Heart right ventricle (tissue), 16 donors: Measurements from ENCODE around the gene TCIRG1. TPM values are rescaled to one million over a fixed set of nuclear protein-coding genes. Genes with fewer than 3 reads are reported as not detected.
A peak's percentile ranks its signal among the peaks of the same experiment; 100 is the strongest.

ENCODE experiments used
- ATAC-seq, 8 donors: fragments of 200-7000 bp; cut with Tn5 transposase; one replicate each; pipeline ENCODE4 v1.9.1; 2020; ENCODE audit warnings: mild to moderate bottlenecking in 8 of 8, moderate library complexity in 8 of 8, moderate number of reproducible peaks in 1 of 8
- DNase-seq, 2 donors: peaks; one replicate each; pipeline ENCODE4 v3.0.0-alpha.2; 2020
- H3K27ac ChIP-seq, 10 donors: fragments of 200-600 bp; sonication (generic) in 2 of 10; one replicate each; pipeline versions ENCODE4 v1.5.0 to v1.8.0; 2020 to 2022; ENCODE audit warnings: mild to moderate bottlenecking in 3 of 10
- H3K27me3 ChIP-seq, 7 donors: fragments of 200-600 bp; one replicate each; pipeline ENCODE4 v1.8.0; 2021 to 2022; ENCODE audit warnings: mild to moderate bottlenecking in 2 of 7
- H3K36me3 ChIP-seq, 9 donors: fragments of 200-600 bp; sonication (generic) in 1 of 9; one replicate each; pipeline versions ENCODE4 v1.5.0 to v1.8.0; 2020 to 2022; ENCODE audit warnings: mild to moderate bottlenecking in 2 of 9
- H3K4me1 ChIP-seq, 9 donors: fragments of 200-600 bp; sonication (generic) in 1 of 9; one replicate each; pipeline versions ENCODE4 v1.5.0 to v1.8.0; 2020 to 2022; ENCODE audit warnings: mild to moderate bottlenecking in 4 of 9
- H3K4me3 ChIP-seq, 10 donors: fragments of 200-600 bp; sonication (generic) in 2 of 10; one replicate each; pipeline versions ENCODE4 v1.5.0 to v1.8.0; 2020 to 2022; ENCODE audit warnings: mild to moderate bottlenecking in 7 of 10, moderate library complexity in 2 of 10
- H3K9me3 ChIP-seq, 11 donors: fragments of 200-600 bp in 10 of 11; sonication (generic) in 2 of 11; one replicate each; pipeline versions ENCODE4 v1.5.0 to v1.8.0; 2013 to 2022; ENCODE audit warnings: mild to moderate bottlenecking in 2 of 11, control low read depth in 1 of 11, moderate library complexity in 1 of 11
- WGBS, 2 donors: extraction: QIAGEN DNeasy Blood & Tissue Kit; methylation state at CpG; one replicate each; pipeline ENCODE4 v1.1.7; 2013; ENCODE audit warnings: inconsistent platforms in 1 of 2; 5-methylcytosine and 5-hydroxymethylcytosine counted together
- intact Hi-C, 10 donors: fragments of 100-400 bp; cut with DNase I; formaldehyde crosslinking; loops; one replicate each; pipeline versions ENCODE4 v1.11.1 to v1.14.2; 2022
- polyA plus RNA-seq, 2 donors: library from polyadenylated mRNA; stranded (reverse); fragments of 200-250 nt; gene quantifications; one replicate each; pipeline ENCODE4 v1.2.3, GENCODE V29; 2013
- total RNA-seq, 10 donors: library from RNA; stranded (reverse); fragmentation: NEBNext Ultra II Directional in 3 of 10; extraction: Animal tissue kit (Norgen Biotek cat#: 25700) in 3 of 10; gene quantifications; one replicate each; pipeline versions ENCODE4 v1.2.1 to v1.2.4, GENCODE V29; 2021 to 2023
- TF ChIP-seq, protein P1 (sequence below), 9 donors: fragments of 200-600 bp; sonication (generic) in 2 of 9; IDR thresholded peaks; one replicate each; pipeline versions ENCODE4 v1.5.0 to v1.8.0; 2021 to 2022; ENCODE audit warnings: antibody characterized with exemption in 9 of 9, mild to moderate bottlenecking in 5 of 9, moderate library complexity in 1 of 9
- donor health status: Arrhythmogenic right ventricular cardiomyopathy.
- donor health status: ischemic (EF 13 %, LVEDD 7.1; RV severe dilation, severe dysfunction).
- donor health status: healthy with polysubstance abuse.
- donor health status: DM: no; HTN: yes; CAD: no.
- donor health status: DM: no; HTN: no; CAD: no.
- donor health status: ischemic (EF 25% LVEDD 6.9; RV normal size, moderate dysfunction).
- donor health status: ischemic (EF 25% LVEDD 5.7; RV mildly dilated, moderate dysfunction).
- donor health status: healthy.
- donor health status: DM: yes; HTN: yes; CAD: no.
- donor health status: Ischemic cardiomyopathy.
- donor health status: ischemic (EF 35%, LVEDD 5.7; RV mildly dilated, moderate dysfunction).
- donor health status: nonischemic (EF 11% LVEDD 7.7; RV severe dilation, severe dysfunction).
- donor health status: DM: yes; HTN: yes; CAD: no.
- donor health status: PGD.
- donor health status: ischemic (EF 29% LVEDD 5.4; RV normal size, mild dysfunction).
- donor health status: nonischemic (EF 23%, LVEDD 6.1; RV moderate dilation, normal function).

Gene TCIRG1
- total and polyA plus RNA-seq, 12 donors, result 7.9 to 91.4 (median 15.1) TPM

DNA sequence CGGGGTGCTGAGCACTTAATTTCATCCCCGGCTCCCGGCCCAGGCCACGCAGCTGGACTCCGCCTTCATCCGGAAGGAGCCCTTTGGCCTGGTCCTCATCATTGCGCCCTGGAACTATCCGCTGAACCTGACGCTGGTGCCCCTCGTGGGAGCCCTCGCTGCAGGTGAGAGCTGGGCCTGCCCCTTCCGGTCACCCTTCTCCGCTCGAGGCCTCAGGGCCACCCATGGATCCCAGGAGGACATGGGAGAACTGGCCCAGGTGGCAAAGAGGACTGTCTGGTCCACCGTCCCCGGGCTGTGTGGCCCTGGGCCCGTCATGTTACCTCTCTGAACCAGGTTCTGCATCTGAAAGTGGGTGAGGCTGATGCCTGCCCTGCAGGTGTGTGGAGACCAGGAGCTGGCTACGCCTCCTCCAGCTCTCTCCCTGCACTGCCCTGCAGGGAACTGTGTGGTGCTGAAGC, 20.1 kb upstream of the TCIRG1 start:
- TF ChIP-seq, protein P1, sequence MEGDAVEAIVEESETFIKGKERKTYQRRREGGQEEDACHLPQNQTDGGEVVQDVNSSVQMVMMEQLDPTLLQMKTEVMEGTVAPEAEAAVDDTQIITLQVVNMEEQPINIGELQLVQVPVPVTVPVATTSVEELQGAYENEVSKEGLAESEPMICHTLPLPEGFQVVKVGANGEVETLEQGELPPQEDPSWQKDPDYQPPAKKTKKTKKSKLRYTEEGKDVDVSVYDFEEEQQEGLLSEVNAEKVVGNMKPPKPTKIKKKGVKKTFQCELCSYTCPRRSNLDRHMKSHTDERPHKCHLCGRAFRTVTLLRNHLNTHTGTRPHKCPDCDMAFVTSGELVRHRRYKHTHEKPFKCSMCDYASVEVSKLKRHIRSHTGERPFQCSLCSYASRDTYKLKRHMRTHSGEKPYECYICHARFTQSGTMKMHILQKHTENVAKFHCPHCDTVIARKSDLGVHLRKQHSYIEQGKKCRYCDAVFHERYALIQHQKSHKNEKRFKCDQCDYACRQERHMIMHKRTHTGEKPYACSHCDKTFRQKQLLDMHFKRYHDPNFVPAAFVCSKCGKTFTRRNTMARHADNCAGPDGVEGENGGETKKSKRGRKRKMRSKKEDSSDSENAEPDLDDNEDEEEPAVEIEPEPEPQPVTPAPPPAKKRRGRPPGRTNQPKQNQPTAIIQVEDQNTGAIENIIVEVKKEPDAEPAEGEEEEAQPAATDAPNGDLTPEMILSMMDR (IDR thresholded peaks at IDR 0.05), result no peak
- no peaks in the 10 kb centered on the region for H3K27me3 ChIP-seq
- intact Hi-C loops, result loop anchor here in 2 of 10 donors (5.0 to 10.0 kb wide), 2 partner anchors 186 to 1724 kb away; no protein-coding TSS in a partner anchor
- DNase-seq, result no peak
- no peak overlapping the region for H3K4me3 ChIP-seq
- WGBS, 2 donors, result 91 to 93% methylated on average over 18 of the region's 18 CpGs
- H3K36me3 ChIP-seq, result peaks cover 0 to 30% (median 0%) of the 10 kb centered on the region in 9 donors
- ATAC-seq, result no peak
- no peaks in the 10 kb centered on the region for H3K9me3 ChIP-seq
- no peak overlapping the region for H3K27ac ChIP-seq
- H3K4me1 ChIP-seq, result peaks cover 0 to 17% (median 5%) of the 10 kb centered on the region in 9 donors

DNA sequence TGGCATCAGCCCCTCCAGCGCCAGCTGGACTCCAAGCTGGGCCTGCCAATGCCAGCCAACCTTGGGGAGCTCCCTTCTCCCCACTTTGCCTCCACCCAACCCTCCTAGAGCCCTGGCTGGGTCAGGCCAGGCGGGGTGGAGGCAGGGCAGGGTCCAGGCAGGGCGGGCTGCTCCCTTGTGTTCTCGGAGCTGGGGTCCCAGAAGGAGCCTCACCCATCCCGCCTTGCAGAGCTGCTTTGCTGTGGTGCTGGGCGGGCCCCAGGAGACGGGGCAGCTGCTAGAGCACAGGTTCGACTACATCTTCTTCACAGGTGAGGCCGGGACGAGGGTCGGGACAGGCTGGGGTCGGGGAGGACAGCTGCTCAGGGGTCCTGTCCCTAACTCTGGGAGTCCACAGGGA, 19.3 kb upstream of the TCIRG1 start:
- Histone ChIP-seq H3K4me3 (no peak overlapping the region), H3K36me3 (peaks cover 0 to 36% (median 0%) of the 10 kb centered on the region in 9 donors), H3K27me3 (no peaks in the 10 kb centered on the region), H3K4me1 (peaks cover 0 to 10% (median 5%) of the 10 kb centered on the region in 9 donors), H3K9me3 (peaks cover 0 to 6% (median 0%) of the 10 kb centered on the region in 11 donors), H3K27ac (no peak overlapping the region)
- TF ChIP-seq, protein P1 (IDR thresholded peaks at IDR 0.05), result no peak
- ATAC-seq (no peak), DNase-seq (no peak)
- intact Hi-C loops, result loop anchor here in 2 of 10 donors (5.0 to 10.0 kb wide), 2 partner anchors 185 to 1723 kb away; no protein-coding TSS in a partner anchor
- 89 to 91% methylated on average over 12 of the region's 12 CpGs for WGBS, 2 donors

GRCh38 chr11:68020575-68020974, 18.2 kb upstream of the TCIRG1 start:
- Histone ChIP-seq H3K27ac (no peak overlapping the region), H3K4me1 (peaks cover 0 to 10% (median 4%) of the 10 kb centered on the region in 9 donors), H3K4me3 (no peak overlapping the region), H3K9me3 (peaks cover 0 to 13% (median 0%) of the 10 kb centered on the region in 11 donors), H3K27me3 (no peaks in the 10 kb centered on the region), H3K36me3 (peaks cover 0 to 47% (median 0%) of the 10 kb centered on the region in 9 donors)
- peak in 3 of 8 donors; percentile 4 to 22 (median 18) for ATAC-seq
- 45 to 56% methylated on average over 11 of the region's 11 CpGs for WGBS, 2 donors
- intact Hi-C loops, result no loop called here
- no peak for DNase-seq
- TF ChIP-seq, protein P1 (IDR thresholded peaks at IDR 0.05), result peak in 4 of 9 donors; percentile 15 to 25 (median 22)

DNA sequence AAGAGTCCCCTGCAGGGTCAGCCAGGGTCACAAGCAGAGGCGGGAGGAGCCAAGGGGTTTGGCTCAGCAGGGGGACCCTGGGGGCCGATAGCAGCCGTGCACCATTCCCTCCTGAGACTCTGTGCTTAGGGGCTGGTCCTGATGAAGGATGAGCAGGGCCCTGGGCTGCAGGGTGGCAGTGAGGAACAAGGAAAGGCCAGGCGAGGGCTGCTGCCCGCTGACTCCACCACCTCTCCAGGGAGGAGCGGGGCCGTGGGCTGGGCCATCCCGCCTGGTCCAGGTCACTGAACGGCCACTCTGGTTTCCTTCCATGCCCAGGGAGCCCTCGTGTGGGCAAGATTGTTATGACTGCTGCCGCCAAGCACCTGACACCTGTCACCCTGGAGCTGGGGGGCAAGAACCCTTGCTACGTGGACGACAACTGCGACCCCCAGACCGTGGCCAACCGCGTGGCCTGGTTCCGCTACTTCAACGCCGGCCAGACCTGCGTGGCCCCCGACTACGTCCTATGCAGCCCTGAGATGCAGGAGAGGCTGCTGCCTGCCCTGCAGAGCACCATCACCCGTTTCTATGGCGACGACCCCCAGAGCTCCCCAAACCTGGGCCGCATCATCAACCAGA, 17.5 kb upstream of the TCIRG1 start:
- Histone ChIP-seq H3K27ac (no peak overlapping the region), H3K9me3 (peaks cover 0 to 13% (median 0%) of the 10 kb centered on the region in 11 donors), H3K4me1 (peaks cover 0 to 10% (median 4%) of the 10 kb centered on the region in 9 donors), H3K27me3 (no peaks in the 10 kb centered on the region), H3K4me3 (no peak overlapping the region), H3K36me3 (peaks cover 0 to 54% (median 0%) of the 10 kb centered on the region in 9 donors)
- WGBS, 2 donors, result 69 to 80% methylated on average over 26 to 27 of the region's 27 CpGs
- intact Hi-C loops, result no loop called here
- peak in 4 of 8 donors; percentile 20 to 32 (median 31) for ATAC-seq
- no peak for DNase-seq
- TF ChIP-seq, protein P1 (IDR thresholded peaks at IDR 0.05), result peak in 2 of 9 donors; percentile 19 to 33
